ELR (cell line): ENCODE results near the gene CLDN1.
"Not testable (repeated sequence)": the region's sequence is repeated elsewhere in the genome, so short reads cannot be mapped to it uniquely, and the experiment has no call there.

Source experiments
- DNase-seq: peaks from one replicate; pipeline ENCODE4 v3.0.0-alpha.2; 2015; ENCODE audit warnings: low read depth

The CLDN1 gene

DNA sequence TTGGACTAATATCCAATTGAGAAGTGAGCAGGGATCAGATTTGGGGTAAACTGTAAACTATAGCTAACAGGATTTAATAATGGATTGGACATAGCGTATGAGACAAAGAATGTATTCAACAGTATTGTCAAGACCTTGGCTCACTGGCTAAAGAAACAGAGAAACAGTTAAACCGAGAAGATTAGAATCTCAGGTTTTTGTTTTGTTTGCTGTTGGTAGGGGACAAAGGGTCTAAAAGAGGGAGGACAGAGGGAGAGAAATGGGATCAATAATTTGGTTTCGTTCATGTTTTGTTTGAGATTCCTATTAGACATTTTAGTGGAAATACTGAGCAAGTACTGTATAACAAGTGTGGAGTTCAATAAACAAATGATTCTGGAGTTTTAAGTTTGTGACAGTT lies 28.6 kb downstream of the CLDN1 start:
- DNase-seq = no peak

DNA sequence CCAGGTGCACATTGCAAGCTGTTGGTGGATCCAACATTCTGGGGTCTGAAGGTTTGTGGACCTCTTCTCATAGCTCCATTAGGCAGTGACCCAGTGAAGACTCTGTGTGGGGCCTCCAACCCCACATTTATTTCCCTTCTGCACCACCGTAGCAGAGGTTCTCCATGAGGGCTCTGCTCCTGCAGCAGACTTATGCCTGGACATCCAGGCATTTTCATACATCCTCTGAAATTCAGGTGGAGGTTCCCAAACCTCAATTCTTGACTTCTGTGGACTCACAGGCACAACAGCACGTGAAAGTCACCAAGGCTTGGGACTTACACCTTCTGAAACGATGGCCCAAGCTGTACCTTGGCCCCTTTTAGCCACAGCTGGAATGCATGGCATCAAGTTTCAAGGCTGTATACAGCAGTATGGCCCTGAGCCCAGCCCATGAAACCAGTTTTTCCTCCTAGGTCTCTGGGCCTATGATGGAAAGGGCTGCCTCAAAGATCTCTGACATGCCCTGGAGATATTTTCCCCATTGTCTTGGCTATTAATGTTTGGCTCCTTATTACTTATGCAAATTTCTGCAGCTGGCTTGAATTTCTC lies 30.2 kb downstream of the CLDN1 start:
- DNase-seq = no peak

DNA sequence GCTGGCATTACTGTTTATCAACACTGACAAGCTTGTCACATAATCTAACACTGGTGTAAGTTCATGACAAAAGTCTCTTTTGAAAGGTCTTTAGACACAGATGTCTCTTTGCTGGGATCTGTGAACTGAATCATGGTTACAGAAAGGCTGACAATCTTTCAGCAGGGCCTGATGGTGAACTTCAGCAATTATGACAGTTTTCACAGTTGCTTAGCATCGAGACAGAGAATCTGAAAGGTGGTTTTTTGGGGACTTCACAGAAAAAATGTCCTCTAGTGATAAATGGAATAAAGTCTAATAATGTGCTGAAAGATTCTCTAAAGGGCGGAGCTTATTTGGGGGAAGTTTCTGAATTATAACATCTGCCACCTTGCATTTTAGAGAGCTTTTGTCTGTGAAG lies 32.3 kb downstream of the CLDN1 start:
- no peak for DNase-seq

DNA sequence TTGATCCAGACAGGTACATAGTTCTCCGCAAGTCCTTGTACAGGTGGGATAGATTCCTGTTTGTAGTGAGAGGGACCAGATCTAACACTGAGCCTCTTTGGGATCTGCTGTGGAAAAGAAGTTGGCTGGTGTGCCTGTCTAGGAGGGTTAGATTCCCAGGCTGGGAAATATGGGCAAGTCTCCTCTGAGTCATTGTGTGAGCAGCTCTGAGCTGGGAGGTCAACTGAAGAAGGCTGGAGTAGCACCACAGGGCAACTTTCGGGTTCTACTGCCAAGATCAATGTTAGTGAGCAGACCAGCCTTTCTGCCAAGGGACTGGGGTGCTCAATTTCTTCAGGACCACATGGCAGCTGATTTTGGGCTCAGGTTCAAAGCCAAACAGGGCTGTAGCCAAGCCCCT lies 33.4 kb downstream of the CLDN1 start:
- peak; percentile 32 for DNase-seq

DNA sequence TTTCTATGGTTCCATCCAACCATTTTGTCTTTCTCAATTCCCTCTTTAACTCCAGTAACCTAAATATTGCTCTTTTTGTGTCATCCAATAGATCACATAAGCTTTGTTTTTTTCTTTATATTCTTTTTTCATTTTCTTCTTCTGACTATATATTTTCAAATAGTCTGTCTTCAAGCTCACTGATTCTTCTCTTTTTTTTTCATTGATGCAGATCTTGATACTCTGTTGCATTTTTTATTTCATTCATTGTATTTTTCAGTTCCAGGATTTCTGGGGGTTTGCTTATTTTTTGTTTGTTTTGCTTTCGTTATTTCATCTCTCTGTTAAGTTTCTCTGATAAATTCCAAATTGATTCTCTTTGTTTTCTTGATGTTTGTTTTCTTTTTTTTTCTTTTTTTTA lies 36.2 kb downstream of the CLDN1 start:
- no peak for DNase-seq

DNA sequence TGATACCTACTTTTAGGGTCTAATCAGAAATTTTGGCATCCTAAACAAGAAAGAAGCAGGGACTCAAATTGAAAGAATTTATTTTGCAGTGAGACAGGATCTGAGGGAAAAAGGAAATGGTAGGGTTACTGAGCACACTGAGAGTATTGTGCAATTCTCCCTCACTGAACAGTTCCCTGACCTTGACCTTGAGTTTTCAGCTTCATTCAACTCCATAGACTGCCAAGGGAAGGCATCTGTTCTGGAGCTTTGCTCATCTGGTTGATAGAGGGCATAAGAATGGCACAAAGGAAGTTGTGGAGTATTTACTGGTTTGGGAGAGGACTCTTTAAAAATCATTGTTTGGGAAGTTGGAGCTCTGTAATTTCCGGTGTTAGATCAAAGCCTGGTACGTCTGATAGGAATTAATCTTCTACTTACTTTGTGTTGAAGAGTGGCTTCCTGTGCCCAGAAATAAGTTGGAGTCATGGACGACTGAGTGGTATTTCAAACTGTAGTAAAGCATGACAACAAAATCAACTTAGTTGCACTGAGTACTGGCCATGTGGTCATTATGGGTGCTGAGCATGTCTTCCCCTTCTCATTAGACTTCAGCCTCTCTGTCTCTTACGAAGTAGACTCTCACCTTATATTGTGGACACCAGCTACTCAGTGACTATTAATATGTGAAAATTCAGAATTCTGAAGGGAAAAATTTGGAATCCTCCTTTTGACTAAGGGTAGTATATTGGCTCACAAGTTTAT lies 40.8 kb downstream of the CLDN1 start:
- no peak for DNase-seq

DNA sequence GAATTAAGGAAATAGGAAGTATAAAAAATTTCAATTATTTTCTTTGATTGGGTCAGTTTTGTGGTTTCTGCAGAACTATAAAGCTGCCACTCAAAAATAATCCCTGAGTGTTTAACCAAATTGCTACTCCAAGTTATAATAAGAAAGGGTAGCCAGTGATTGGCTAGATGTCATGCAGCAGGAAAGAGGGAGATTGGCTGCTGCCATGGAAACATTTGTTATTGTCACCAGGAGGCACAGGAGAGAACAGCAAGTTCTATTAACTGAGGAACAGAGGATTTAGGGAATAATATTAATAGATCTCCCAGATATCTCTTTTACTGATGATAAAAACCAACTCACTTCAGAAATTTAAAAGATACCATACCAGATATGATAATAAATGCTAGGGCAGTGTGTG lies 42.6 kb downstream of the CLDN1 start:
- no peak for DNase-seq

DNA sequence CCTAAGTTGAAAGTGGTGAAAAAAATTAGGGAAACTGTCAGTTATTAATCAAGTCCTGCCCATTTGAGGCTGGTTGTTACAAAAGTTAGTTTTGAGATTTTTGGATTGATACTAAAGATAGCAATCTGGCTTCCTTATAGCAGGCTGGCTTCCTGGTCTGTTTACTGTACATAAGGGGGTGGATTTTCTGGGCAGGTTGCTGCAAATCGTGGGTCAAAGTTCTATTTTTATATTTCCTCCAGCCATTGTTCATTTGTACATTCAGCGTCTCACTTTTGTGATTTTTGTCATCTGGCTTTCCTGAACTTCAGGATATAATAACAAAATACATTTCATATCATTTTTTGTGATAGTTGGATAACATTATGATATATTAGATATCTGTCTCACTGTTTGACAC lies 49.5 kb downstream of the CLDN1 start:
- DNase-seq = no peak

DNA sequence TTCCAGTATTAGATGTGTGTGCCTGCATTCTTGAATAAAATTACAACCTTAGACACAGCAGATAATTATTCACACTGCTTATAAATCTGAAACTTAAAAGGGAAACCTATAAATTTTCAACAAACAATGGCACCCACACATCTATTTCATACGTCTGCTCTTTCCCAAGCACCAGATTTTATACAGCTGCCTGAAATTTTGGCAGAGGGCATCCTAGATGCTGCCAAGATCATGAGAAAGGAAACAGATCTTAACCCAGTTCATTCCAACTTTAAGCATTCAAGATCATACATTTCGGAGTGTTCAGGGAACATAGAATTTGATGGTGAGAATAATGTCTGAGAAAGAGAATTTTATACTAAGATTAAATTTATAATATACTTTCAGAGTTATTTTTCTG lies 53.1 kb downstream of the CLDN1 start:
- DNase-seq = no peak

DNA sequence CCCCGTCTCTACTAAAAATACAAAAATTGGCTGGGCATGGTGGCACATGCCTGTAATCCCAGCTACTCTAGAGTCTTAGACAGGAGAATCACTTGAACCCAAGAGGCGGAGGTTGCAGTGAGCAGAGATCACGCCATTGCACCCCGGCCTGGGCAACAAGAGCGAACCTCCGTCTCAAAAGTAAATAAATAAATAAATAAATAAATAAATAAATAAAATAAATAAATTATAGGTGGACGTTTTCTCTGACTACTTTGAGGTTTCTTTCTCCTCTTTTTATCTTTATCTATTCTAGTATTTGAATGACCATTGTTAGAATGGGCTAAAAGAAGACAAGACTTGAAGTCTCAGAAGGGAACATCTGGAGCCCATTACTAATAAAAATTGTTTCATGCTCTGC lies 54.8 kb downstream of the CLDN1 start:
- DNase-seq = not testable (repeated sequence)

DNA sequence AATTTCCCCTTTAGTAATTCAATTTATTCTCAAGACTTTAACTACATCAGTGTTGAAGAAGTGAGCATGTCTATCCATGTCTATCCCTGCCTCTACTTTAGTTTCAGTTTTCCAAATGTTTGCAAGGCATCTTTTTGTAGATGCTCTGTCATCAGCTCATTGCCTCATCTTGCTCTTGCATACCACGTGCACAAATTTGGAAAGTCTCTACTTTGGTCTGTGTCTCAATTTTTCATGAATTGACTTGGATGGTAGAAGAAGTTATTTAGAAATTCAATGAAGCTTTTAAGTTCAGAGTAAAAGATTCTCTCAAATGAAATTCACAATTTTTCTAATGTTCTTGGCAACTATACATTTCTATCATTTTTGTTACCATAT lies 55.3 kb downstream of the CLDN1 start:
- DNase-seq = no peak

DNA sequence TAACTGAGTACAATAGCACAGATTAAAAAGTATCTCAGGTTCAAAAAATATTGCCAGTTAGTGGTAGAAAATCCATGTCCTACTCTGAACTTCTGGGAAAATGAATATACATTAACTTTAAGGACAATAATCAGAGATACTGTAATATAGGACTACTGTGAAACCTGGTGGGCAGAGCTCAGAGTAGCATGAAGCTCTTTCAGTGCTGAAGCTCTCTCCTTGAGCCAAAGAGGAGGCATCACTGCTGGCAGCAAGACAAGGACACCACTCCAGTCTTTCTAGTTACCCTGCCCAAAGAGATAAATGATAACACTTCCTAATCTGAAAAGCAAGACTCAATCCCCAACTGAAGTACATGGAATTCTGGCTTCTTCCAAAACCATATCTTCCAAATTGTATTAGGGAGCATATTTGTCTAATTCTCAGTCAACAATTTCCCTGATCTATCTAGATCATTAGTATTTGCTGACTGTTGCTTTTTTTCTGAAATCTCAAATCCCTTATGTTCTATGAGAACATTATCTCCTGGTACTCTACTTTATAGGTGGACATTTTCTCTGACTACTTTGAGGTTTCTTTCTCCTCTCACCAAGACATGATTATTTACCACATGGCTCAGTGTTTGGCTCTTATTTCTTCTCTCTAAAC lies 55.9 kb downstream of the CLDN1 start:
- DNase-seq = no peak

DNA sequence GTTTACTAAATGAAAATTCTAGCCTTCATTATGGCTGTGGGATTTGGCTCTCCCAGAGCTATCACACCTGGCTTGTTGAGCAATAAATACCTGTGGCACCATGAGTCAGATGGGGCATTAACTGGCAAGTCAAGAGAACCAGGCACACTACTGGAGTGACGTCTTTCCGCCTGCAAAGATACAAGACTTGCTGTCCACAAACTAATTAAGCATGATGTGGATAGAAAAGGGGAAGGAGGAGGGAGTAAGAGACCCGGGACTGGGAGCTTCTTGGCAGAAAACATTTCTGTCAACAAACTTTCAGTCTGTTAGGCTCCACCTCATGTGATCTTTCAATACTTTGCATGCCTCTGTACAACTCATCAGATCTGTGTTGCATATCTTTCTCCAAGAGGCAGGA lies 56.5 kb downstream of the CLDN1 start:
- peak; percentile 37 for DNase-seq

DNA sequence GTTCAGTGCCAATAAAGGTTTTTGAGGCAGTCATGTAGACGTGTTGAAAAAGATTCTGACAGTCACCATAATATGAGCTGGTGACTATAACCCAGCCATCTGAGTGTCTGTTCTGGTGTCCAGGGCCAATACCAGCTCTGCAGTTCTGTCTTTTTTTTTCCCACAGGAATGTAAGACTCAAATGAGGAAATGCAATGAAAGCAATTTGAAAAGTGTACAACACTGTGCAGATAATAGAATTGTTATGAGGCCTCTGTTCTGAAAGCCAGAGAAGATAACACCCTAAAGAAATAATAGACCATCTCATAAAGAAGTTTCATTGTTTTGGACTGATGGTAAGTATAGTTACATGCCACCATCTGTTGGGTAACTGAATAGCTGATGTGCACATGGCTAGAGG lies 57.1 kb downstream of the CLDN1 start:
- no peak for DNase-seq

DNA sequence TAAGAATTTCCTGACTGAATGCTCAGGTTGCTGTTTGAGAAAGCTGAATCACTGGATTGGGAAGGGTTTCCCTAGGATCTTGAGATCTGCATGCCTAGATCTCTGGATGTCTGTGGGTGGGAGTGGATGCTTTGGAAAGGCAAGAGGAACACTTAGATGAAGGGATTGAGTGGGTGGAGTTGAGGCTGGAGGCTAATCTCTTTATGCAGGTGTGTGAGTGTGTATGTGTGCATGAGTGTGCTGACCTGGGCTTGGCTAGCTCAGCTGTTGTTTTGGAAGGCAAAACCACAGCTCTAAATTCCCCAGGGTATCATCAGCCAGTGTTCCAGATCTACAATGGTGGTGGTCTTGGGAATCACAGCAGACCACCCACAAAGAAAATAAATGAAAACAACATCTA lies 60.5 kb downstream of the CLDN1 start:
- no peak for DNase-seq

DNA sequence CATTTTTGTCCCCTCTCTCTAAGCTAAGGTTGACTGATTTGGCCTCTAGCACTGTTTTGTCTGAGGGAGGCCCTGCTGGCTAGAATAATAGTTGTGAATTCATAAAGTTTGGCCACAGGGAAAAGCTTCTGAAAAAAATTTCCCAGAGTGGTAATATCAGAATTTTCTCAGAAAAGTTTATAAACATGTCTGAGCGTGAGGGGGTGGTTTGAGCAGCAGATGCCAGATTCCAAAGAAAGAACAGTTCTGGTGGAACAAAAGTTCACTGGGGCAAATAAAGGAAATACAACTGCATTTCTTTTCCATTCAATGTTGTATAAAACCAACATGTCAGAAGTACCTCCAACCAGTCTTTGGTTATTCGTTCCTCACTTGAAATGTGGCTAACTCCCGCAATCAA lies 61.2 kb downstream of the CLDN1 start:
- no peak for DNase-seq

DNA sequence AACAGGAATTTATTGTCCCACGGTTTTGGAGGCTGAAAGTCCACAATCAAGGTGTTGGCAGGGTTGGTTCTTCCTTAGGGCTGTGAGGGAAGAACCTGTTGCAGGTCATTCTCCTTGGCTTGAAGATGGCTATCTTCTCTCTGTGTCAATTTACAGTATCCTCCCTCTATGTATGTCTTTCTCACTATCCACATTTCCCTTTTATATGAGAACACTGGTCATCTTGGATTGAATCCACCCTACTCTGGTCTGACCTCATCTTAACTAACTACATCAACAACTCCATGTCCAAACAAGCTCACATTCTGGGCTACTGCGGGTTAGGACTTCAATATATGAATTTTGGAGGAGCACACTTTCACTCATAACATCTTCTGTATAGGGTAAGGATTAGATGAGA lies 61.9 kb downstream of the CLDN1 start:
- DNase-seq = no peak

DNA sequence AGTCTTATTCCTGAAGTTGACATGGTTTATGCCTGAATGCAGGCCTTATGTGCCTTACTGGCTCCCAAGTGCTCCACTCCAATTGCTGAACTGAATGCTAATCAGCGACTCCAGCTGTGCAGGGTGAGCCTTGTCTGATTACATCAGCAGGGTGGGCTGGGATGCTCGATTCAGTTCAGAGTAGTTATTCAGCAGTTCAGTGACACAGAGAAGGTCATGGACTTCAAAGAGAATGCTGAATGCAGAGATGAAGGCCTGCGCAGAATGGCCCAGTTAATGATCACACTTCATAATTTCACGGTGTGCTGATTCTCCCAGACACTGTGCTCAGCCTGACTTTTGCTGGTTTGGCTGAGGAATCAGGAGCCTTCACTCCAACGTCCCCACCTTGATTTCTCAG lies 63.6 kb downstream of the CLDN1 start:
- DNase-seq = no peak
